ENCODE data around the gene KRT84. TPM values are rescaled to one million over a fixed set of nuclear protein-coding genes. Genes with fewer than 3 reads are reported as not detected.
A peak's percentile ranks its signal among the peaks of the same experiment; 100 is the strongest.

Gene KRT84
- total RNA-seq, 4 donors from 2014 or later, result not detected

- Histone ChIP-seq H3K27ac (no peak overlapping the region), H3K9me3 (no peaks in the 10 kb centered on the region), H3K4me1 (peaks cover 0 to 12% (median 0%) of the 10 kb centered on the region in 4 donors), H3K36me3 (no peaks in the 10 kb centered on the region), H3K4me3 (no peak overlapping the region), H3K27me3 (no peaks in the 10 kb centered on the region)
- TF ChIP-seq CTCF (IDR thresholded peaks at IDR 0.05), result no peak
- no peak for TF ChIP-seq POLR2A (IDR thresholded peaks at IDR 0.05)
- no peak for DNase-seq
Measured at GRCh38 chr12:52336641-52337040, 48.8 kb downstream of the KRT84 start.

GRCh38 chr12:52335598-52336262, 49.7 kb downstream of the KRT84 start:
- Histone ChIP-seq H3K27ac (peak overlapping the region in 2 of 4 donors; percentile 36 to 45), H3K4me3 (no peak overlapping the region), H3K36me3 (no peaks in the 10 kb centered on the region), H3K9me3 (no peaks in the 10 kb centered on the region), H3K4me1 (peaks cover 0 to 12% (median 0%) of the 10 kb centered on the region in 4 donors), H3K27me3 (no peaks in the 10 kb centered on the region)
- peak in 2 of 3 donors; percentile 82 to 91 for DNase-seq
- no peak for TF ChIP-seq CTCF (IDR thresholded peaks at IDR 0.05)
- peak in 1 of 2 donors; percentile 15 for TF ChIP-seq POLR2A (IDR thresholded peaks at IDR 0.05)

GRCh38 chr12:52334185-52334584, 51.3 kb downstream of the KRT84 start:
- Histone ChIP-seq H3K27me3 (no peaks in the 10 kb centered on the region), H3K4me1 (peaks cover 0 to 12% (median 0%) of the 10 kb centered on the region in 4 donors), H3K4me3 (no peak overlapping the region), H3K36me3 (no peaks in the 10 kb centered on the region), H3K27ac (no peak overlapping the region), H3K9me3 (no peaks in the 10 kb centered on the region)
- no peak for DNase-seq
- TF ChIP-seq POLR2A (IDR thresholded peaks at IDR 0.05) (no peak), CTCF (IDR thresholded peaks at IDR 0.05) (no peak)

- Histone ChIP-seq H3K27me3 (no peaks in the 10 kb centered on the region), H3K9me3 (no peaks in the 10 kb centered on the region), H3K4me3 (no peak overlapping the region), H3K36me3 (no peaks in the 10 kb centered on the region), H3K27ac (no peak overlapping the region), H3K4me1 (peaks cover 0 to 12% (median 0%) of the 10 kb centered on the region in 4 donors)
- no peak for TF ChIP-seq POLR2A (IDR thresholded peaks at IDR 0.05)
- TF ChIP-seq CTCF (IDR thresholded peaks at IDR 0.05), result no peak
- peak in 1 of 3 donors; percentile 21 for DNase-seq
Measured at GRCh38 chr12:52333321-52333720, 52.1 kb downstream of the KRT84 start.

GRCh38 chr12:52332381-52332780, 53.1 kb downstream of the KRT84 start:
- DNase-seq, result peak in 1 of 3 donors; percentile 7
- no peak overlapping the region for H3K27ac ChIP-seq
- no peaks in the 10 kb centered on the region for H3K36me3 ChIP-seq
- no peaks in the 10 kb centered on the region for H3K27me3 ChIP-seq
- H3K4me3 ChIP-seq, result no peak overlapping the region
- TF ChIP-seq CTCF (IDR thresholded peaks at IDR 0.05) (no peak), POLR2A (IDR thresholded peaks at IDR 0.05) (no peak)
- H3K4me1 ChIP-seq, result peaks cover 0 to 12% (median 0%) of the 10 kb centered on the region in 4 donors
- H3K9me3 ChIP-seq, result no peaks in the 10 kb centered on the region
